GM10248 (cell line): ENCODE data around the gene ANKRD37.
A peak's percentile ranks its signal among the peaks of the same experiment; 100 is the strongest.

Experiments used
- CTCF ChIA-PET: fragments of 300-600 bp; sonication (Branson Sonifier 250); formaldehyde crosslinking; extraction: SDS; loops from one replicate; lab custom pipeline; 2021; ENCODE audit warnings: antibody characterized with exemption; lab: Yijun Ruan, JAX
- POLR2A ChIA-PET: fragments of 350-650 bp; sonication (Branson Sonifier 250); formaldehyde crosslinking; extraction: SDS; loops from one replicate; lab custom pipeline; 2020; ENCODE audit warnings: antibody characterized with exemption; lab: Yijun Ruan, JAX
- DNase-seq: peaks from one replicate; pipeline ENCODE4 v3.0.0; 2012; ENCODE audit errors: extremely low spot score
- TF ChIP-seq, protein P1 (sequence below): IDR thresholded peaks from 2 replicates; pipeline ENCODE4 v1.5.1; 2012; ENCODE audit warnings: mild to moderate bottlenecking, low read depth; ENCODE audit errors: extremely low read depth, missing control alignments, control extremely low read depth

ANKRD37 gene

DNA sequence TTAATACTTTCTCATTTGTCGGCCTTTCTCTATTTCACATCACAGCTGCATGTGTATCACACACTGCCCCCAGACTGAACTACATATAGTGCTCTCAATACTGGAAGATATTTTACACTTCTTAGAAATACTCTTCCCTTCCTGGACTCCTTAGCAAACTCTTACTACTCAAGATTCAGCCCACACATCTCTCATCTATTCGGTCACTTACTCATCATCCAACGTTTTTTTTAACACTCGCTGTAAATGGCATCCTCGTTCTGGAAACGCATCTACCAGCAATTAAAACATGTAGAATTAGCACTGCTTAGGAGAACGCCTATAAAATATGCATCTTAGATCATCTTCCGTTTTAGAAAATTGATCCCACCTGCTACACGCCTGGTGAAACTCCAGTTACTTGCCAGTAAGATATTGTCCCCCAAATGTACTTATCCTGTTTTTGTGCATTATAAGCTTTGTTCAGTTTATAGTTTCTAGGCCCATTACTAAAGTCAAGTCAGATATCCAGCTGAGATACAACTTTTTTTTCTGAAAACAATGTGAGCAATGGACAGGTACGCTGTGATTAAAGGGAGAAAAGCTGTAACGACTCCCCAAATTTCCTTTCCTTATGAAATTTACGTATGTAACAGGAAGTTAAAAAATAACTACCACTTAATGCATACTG is 1.9 kb upstream of the ANKRD37 start:
- ChIA-PET CTCF (interaction anchor here (1.0 to 2.2 kb wide), 4 partner anchors 10 to 643 kb away, joined by 3 to 7 read pairs (median 4); no protein-coding TSS in a partner anchor), POLR2A (no interaction called here)
- TF ChIP-seq, protein P1, sequence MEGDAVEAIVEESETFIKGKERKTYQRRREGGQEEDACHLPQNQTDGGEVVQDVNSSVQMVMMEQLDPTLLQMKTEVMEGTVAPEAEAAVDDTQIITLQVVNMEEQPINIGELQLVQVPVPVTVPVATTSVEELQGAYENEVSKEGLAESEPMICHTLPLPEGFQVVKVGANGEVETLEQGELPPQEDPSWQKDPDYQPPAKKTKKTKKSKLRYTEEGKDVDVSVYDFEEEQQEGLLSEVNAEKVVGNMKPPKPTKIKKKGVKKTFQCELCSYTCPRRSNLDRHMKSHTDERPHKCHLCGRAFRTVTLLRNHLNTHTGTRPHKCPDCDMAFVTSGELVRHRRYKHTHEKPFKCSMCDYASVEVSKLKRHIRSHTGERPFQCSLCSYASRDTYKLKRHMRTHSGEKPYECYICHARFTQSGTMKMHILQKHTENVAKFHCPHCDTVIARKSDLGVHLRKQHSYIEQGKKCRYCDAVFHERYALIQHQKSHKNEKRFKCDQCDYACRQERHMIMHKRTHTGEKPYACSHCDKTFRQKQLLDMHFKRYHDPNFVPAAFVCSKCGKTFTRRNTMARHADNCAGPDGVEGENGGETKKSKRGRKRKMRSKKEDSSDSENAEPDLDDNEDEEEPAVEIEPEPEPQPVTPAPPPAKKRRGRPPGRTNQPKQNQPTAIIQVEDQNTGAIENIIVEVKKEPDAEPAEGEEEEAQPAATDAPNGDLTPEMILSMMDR = no peak
- DNase-seq = no peak

DNA sequence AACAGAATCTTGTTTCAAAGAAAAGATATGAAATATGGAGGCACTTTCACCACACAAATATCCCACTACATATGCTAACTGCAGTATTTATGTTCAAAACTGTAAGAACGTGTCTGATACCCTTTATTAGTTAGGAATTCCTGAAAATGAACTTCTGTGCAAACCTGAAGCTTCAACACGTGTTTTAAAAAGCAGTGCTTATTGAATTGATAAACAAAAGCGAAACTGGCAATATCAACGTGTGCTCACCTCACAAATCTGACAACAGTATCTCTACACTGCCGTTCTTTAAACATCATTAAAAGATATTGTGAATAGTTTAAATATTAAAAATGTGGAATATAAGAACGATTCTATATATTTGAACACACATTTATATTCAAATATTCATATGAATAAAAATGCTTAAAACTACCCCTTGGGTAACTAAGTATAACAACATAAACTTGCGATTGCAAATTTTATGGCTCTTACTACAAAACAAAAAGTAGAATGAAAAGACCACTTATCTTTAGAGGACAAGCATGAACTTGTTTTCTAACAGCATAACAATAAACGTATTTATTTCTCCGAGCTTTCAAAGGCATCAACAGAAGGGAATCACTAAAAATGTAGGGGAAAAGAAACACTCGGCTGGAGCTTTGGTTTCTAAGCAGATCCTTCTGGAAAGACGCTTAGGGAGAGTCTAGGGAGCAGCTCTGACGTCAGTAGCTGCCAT is 1.2 kb upstream of the ANKRD37 start, which contains the start of gene LRP2BP:
Gene LRP2BP, minus strand, starts transcription at position 687 of the 718 bp plus-strand sequence. CDS start 17,738 bp downstream, outside the sequence.
- TF ChIP-seq, protein P1 = no peak

DNA sequence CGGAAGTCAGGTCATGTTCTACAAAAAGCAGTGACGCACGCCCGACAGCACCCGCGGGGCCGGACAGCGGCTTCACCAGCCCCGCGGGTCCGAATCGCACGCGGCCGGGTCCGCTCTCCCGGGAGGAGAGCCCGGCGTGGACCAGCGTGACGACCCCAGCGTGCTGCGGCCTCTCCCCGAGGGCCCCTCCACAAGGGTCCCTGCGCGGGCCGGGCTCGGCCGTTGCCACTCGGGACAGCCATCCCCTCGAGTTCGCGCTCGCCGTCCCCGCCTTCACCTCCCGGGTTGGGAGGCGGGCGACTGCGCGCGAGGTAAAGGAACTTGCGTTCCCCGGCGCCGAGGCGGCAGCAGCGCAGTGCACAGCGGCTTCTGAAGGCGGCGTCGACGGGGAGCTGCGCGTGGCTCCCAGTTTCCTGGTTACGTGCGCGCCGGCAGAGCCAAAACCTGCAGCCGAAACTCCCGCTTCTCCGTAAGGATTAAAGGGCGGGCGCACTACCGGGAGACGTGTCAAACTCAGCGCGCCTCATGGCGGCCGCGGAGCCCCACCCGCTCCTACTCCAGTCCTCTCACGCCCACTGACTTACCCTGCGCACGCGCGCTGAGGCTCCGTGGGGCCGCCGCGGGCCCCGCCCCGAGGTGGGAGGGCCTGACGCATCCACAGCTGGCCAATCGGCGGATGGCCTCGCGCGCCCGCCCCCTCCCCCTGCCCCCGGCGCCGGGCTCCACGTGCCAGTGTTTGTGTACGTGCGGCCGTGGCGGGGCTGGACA is 501 bp upstream of the ANKRD37 start:
- TF ChIP-seq, protein P1 = no peak
- DNase-seq = peak; percentile 99
- ChIA-PET POLR2A (interaction anchor here (0.7 to 2.1 kb wide), 6 partner anchors 9 to 187 kb away, joined by 3 to 16 read pairs (median 5); partner anchors contain the start of genes SNX25 and UFSP2), CTCF (interaction anchor here (0.8 to 2.2 kb wide), 4 partner anchors 16 to 642 kb away, joined by 3 to 7 read pairs (median 3); no protein-coding TSS in a partner anchor)

More for the DNA sequence above, 1.2 kb upstream of the ANKRD37 start, which contains the start of gene LRP2BP:
- ChIA-PET CTCF (interaction anchor here (1.0 to 2.2 kb wide), 4 partner anchors 11 to 643 kb away, joined by 3 to 7 read pairs (median 4); no protein-coding TSS in a partner anchor), POLR2A (interaction anchor here (0.7 to 2.1 kb wide), 2 partner anchors 9 to 30 kb away, joined by 3 to 16 read pairs; partner anchors contain the start of gene UFSP2)
- peak; percentile 24 for DNase-seq

DNA sequence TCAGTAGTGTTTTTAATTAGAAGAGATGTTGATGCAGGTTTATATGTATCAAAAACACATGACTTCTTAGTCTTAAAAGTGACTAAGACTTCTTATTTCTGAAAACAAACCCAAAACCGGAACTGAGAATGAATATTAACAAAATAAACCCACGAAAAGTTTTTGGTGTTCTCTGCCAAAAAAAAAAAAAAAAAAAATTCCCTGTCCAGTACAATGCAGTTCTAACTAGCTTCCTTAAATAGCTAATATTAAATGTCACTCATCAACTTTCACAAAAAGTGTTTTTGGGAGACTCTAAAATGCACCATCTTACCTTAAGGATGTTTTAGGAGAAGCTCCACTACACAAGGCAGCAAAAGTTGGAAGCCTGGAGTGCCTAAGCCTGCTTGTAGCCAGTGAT is 2.0 kb downstream of the ANKRD37 start:
- CTCF ChIA-PET = interaction anchor here (1.0 to 1.6 kb wide), 4 partner anchors 27 to 199 kb away, joined by 3 to 8 read pairs (median 4); partner anchors contain the start of gene UFSP2
- no peak for DNase-seq
- POLR2A ChIA-PET = interaction anchor here (0.7 kb wide), 1 partner anchor 179 kb away, joined by 5 read pairs; no protein-coding TSS in a partner anchor
- TF ChIP-seq, protein P1 = no peak

DNA sequence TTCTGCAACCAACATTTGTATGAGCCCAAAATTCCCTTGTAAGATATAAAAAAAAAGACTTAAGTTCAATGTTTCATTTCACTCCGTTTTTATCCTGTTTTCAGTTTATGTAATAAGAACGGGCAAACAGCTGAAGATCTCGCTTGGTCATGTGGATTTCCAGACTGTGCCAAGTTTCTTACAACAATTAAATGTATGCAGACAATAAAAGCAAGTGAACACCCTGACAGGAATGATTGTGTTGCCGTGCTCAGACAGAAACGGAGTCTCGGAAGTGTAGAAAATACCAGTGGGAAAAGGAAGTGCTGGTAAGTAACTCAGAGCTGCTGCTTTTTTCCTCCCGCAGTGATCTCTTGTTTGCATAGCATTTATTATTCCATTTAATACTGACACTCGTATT is 2.8 kb downstream of the ANKRD37 start:
- POLR2A ChIA-PET = no interaction called here
- CTCF ChIA-PET = interaction anchor here (1.6 kb wide), 1 partner anchor 198 kb away, joined by 8 read pairs; no protein-coding TSS in a partner anchor

More for the DNA sequence above, 2.8 kb downstream of the ANKRD37 start:
- no peak for DNase-seq
- TF ChIP-seq, protein P1 = no peak
